Common myeloid progenitor, CD34-positive (primary cell): ENCODE measurements around the gene OR56A4.

Experiments used
- CTCF ChIA-PET: fragments of 350-600 bp; sonication (Branson Sonifier 250); formaldehyde crosslinking; loops from one replicate; lab custom pipeline; 2021; ENCODE audit warnings: antibody characterized with exemption; lab: Charles Lee
- POLR2A ChIA-PET: fragments of 350-600 bp; sonication (Branson Sonifier 250); formaldehyde crosslinking; loops from one replicate; lab custom pipeline; 2021; ENCODE audit warnings: antibody characterized with exemption; lab: Charles Lee
- DNase-seq, 3 donors: peaks; one replicate each; pipeline versions ENCODE4 v3.0.0 to v3.0.0-alpha.2; 2013
- H3K27ac ChIP-seq, 2 experiments: 1 replicate in 1 of 2; 2 replicates in 1 of 2; pipeline ENCODE4 v1.7.0; 2013; ENCODE audit warnings: inconsistent platforms in 2 of 2, low read length in 2 of 2, mild to moderate bottlenecking in 2 of 2, low read depth in 1 of 2, moderate library complexity in 1 of 2; ENCODE audit not compliant: severe bottlenecking in 2 of 2, insufficient read depth in 1 of 2, poor library complexity in 1 of 2
- H3K27me3 ChIP-seq, 5 experiments: replicated peaks in 2 of 5; 1 replicate in 3 of 5; 2 replicates in 2 of 5; pipeline versions ENCODE4 v1.6.1 to v1.7.0; 2013; ENCODE audit warnings: low read length in 4 of 5, mild to moderate bottlenecking in 2 of 5, moderate library complexity in 2 of 5, inconsistent platforms in 1 of 5; ENCODE audit not compliant: insufficient read depth in 5 of 5, control insufficient read depth in 4 of 5
- H3K36me3 ChIP-seq, 4 experiments: 1 replicate in 2 of 4; 2 replicates in 2 of 4; pipeline versions ENCODE4 v1.6.1 to v1.7.0; 2013; ENCODE audit warnings: low read length in 3 of 4, control low read depth in 1 of 4, mild to moderate bottlenecking in 1 of 4; ENCODE audit not compliant: control insufficient read depth in 4 of 4, insufficient read depth in 4 of 4
- H3K4me1 ChIP-seq, 4 experiments: 1 replicate in 3 of 4; 2 replicates in 1 of 4; pipeline versions ENCODE4 v1.6.1 to v1.7.1; 2013; ENCODE audit warnings: low read length in 3 of 4, mild to moderate bottlenecking in 3 of 4, control low read depth in 1 of 4, inconsistent platforms in 1 of 4, moderate library complexity in 1 of 4; ENCODE audit not compliant: control insufficient read depth in 4 of 4, insufficient read depth in 4 of 4; ENCODE audit errors: control extremely low read depth in 1 of 4
- H3K4me3 ChIP-seq, 7 experiments: 1 replicate in 4 of 7; 2 replicates in 3 of 7; pipeline versions ENCODE4 v1.5.1 to v1.7.0; 2013; ENCODE audit warnings: mild to moderate bottlenecking in 7 of 7, low read length in 6 of 7, moderate library complexity in 6 of 7, inconsistent platforms in 2 of 7, low read depth in 2 of 7, control low read depth in 1 of 7; ENCODE audit not compliant: insufficient read depth in 4 of 7, control insufficient read depth in 1 of 7; ENCODE audit errors: extremely low read depth in 1 of 7
- H3K9me3 ChIP-seq, 5 experiments: 1 replicate in 4 of 5; 2 replicates in 1 of 5; pipeline versions ENCODE4 v1.6.1 to v1.7.1; 2013; ENCODE audit warnings: low read length in 4 of 5, mild to moderate bottlenecking in 2 of 5, inconsistent platforms in 1 of 5, low read depth in 1 of 5, moderate library complexity in 1 of 5; ENCODE audit not compliant: control insufficient read depth in 4 of 5, insufficient read depth in 2 of 5; ENCODE audit errors: control extremely low read depth in 1 of 5
- WGBS: methylation state at CpG from one replicate; pipeline ENCODE4 v1.1.5; 2013; ENCODE audit not compliant: insufficient coverage; 5-methylcytosine and 5-hydroxymethylcytosine counted together

OR56A4 gene

DNA sequence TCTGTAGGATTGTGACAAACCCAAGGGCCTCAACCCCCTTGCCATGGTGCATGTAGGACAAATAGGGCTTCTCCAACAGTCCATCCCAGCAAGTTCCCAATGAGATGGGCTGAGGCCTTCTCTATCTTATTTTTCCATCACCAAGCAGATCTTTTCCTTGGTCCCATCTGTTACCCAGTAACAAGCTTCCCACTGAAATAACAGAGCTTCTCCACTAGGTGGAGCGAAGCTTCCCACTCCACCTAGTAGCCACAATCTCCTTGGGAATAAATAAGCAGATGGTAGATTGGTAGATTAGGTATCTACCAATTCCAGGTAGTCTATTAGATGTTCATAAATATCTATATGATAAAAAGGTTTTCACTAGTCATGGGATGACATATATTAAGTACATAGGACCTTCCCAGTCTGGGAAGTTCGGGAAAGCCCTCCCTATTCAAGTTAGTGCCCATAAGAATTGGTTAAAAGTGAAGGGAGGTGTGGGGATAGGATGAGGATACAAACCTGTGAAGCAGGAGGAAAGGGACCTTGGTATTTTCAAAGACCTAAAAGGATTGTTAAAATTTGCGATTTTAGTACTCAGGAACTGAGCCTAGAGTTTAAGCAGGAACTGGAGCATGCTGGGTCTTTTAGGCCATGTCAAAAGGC lies 14.0 kb downstream of the OR56A4 start:
- H3K27me3 ChIP-seq, result peaks cover 0 to 11% (median 2%) of the 10 kb centered on the region in 5 experiments
- H3K27ac ChIP-seq, result no peak overlapping the region
- no peak overlapping the region for H3K4me3 ChIP-seq
- WGBS, result 100% methylated on average over 2 of the region's 3 CpGs
- H3K4me1 ChIP-seq, result no peaks in the 10 kb centered on the region
- CTCF ChIA-PET, result interaction anchor here (1.0 to 1.4 kb wide), 2 partner anchors 20 to 362 kb away, joined by 4 read pairs; no protein-coding TSS in a partner anchor
- POLR2A ChIA-PET, result no interaction called here
- H3K9me3 ChIP-seq, result no peaks in the 10 kb centered on the region
- H3K36me3 ChIP-seq, result no peaks in the 10 kb centered on the region
- peak in 2 of 3 donors; percentile 13 to 19 for DNase-seq

DNA sequence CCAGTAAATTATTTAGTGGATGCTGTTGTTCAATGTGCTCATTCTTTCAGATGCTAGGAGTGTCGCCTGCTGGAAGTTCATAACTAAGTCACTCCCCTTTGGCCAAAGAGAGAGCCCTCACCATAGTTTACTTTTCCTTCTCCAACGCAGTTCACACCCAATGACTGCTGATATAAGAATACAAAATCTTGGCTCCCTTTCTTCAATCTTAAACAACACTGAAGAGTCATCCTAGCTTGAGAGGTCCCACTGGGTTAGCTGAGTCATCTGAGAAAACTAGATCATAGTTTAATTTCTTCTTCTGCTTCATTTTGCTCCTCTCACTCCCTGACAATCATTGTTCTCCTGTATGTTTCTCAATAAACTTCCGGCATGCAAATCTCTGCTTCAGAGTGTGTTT lies 14.6 kb downstream of the OR56A4 start:
- H3K27me3 ChIP-seq, result peaks cover 0 to 11% (median 2%) of the 10 kb centered on the region in 5 experiments
- ChIA-PET CTCF (interaction anchor here (1.0 to 1.4 kb wide), 2 partner anchors 20 to 363 kb away, joined by 4 read pairs; no protein-coding TSS in a partner anchor), POLR2A (no interaction called here)
- no peaks in the 10 kb centered on the region for H3K4me1 ChIP-seq
- no peak overlapping the region for H3K27ac ChIP-seq
- H3K36me3 ChIP-seq, result no peaks in the 10 kb centered on the region
- H3K4me3 ChIP-seq, result no peak overlapping the region
- WGBS, result 92% methylated on average over 2 of the region's 3 CpGs
- no peaks in the 10 kb centered on the region for H3K9me3 ChIP-seq
- no peak for DNase-seq

DNA sequence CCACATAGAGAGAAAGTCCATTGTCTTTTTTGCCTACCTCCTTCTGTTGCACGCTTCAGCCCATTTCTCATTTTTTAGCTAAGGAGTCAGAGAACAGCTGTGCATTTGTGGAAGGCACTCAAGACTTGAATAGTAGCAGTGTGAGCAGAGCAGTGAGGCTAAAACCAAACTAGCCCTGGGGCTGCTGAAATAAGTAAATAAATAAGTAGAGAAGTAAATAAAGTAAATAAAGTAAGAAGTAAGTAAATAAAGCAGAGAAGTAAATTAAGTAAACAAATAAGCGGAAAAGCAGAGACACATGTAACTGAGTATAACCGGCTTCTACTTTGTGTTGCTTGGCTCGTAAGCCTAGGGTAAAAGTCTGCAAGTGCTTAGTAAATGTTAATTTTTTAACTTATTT lies 17.5 kb downstream of the OR56A4 start:
- Histone ChIP-seq H3K9me3 (peaks cover 0 to 2% (median 0%) of the 10 kb centered on the region in 5 experiments), H3K4me1 (no peaks in the 10 kb centered on the region), H3K27me3 (peaks cover 0 to 11% (median 2%) of the 10 kb centered on the region in 5 experiments), H3K4me3 (no peak overlapping the region), H3K27ac (no peak overlapping the region), H3K36me3 (no peaks in the 10 kb centered on the region)
- no peak for DNase-seq
- CTCF ChIA-PET, result no interaction called here
- 92% methylated on average over 2 of the region's 4 CpGs for WGBS
- POLR2A ChIA-PET, result no interaction called here

DNA sequence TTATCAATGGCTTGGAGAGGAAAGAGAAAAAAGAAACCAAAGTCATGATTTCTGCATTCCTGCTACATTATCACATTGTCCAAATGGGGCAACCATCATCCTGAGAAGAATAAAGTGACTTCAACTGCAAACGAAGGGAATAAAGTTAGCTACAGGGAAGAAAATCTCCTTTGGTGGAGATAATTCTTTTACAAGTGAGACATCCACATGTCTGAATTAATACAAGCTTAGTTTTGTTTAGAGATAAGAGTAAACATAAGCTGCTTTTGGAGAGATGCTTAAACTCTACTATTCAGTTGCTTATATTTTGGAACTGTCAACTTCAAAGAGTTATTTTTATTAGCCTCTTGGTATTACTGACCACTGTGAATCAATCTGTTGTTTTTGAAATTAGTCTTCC lies 19.9 kb downstream of the OR56A4 start, which contains the start of gene OR52L1:
OR52L1 (minus strand) TSS at position 101 of the 400 bp plus-strand sequence; CDS start at position 46, 55 bp downstream.
- DNase-seq, result no peak
- CTCF ChIA-PET, result no interaction called here
- no CpG with 5 or more reads among the region's 1 CpG for WGBS
- POLR2A ChIA-PET, result no interaction called here
- Histone ChIP-seq H3K27me3 (peaks cover 0 to 11% (median 3%) of the 10 kb centered on the region in 5 experiments), H3K27ac (no peak within 1 kb of the TSS), H3K4me1 (no peaks in the 10 kb centered on the region), H3K4me3 (no peak within 1 kb of the TSS), H3K9me3 (peaks cover 0 to 5% (median 2%) of the 10 kb centered on the region in 5 experiments), H3K36me3 (no peaks in the 10 kb centered on the region)

DNA sequence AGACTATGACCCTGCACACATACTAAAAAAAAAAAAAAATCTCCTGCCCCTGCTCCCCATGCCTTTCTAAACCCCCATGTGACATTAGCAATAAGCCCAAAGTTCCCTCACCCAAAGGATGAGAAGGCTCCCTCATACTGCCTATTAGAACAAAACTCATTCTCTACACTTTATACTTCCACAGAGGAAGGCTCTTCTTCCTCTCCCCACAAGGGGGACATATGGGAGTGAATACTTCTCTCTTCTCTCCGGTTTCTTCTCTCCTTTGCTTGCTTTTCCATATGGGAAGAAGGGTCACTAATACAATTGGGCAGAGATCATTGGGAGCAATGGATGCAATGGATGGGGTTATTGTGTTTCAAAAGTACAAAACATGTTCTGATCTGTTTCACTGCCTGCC lies 23.3 kb downstream of the OR56A4 start:
- POLR2A ChIA-PET, result no interaction called here
- H3K36me3 ChIP-seq, result no peaks in the 10 kb centered on the region
- WGBS, result no CpG with 5 or more reads among the region's 1 CpG
- H3K4me3 ChIP-seq, result no peak overlapping the region
- peaks cover 0 to 4% (median 1%) of the 10 kb centered on the region in 5 experiments for H3K27me3 ChIP-seq
- CTCF ChIA-PET, result no interaction called here
- H3K27ac ChIP-seq, result no peak overlapping the region
- H3K9me3 ChIP-seq, result peaks cover 0 to 22% (median 6%) of the 10 kb centered on the region in 5 experiments
- DNase-seq, result no peak
- no peaks in the 10 kb centered on the region for H3K4me1 ChIP-seq

GRCh38 chr11:5973530-5973929 lies 33.2 kb downstream of the OR56A4 start:
- no peak overlapping the region for H3K4me3 ChIP-seq
- POLR2A ChIA-PET, result no interaction called here
- peaks cover 0 to 2% (median 0%) of the 10 kb centered on the region in 5 experiments for H3K9me3 ChIP-seq
- no peaks in the 10 kb centered on the region for H3K4me1 ChIP-seq
- no peak for DNase-seq
- peaks cover 0 to 2% (median 0%) of the 10 kb centered on the region in 5 experiments for H3K27me3 ChIP-seq
- H3K36me3 ChIP-seq, result no peaks in the 10 kb centered on the region
- no CpG with 5 or more reads among the region's 1 CpG for WGBS
- no peak overlapping the region for H3K27ac ChIP-seq
- CTCF ChIA-PET, result no interaction called here

- no peak for DNase-seq
Observed at GRCh38 chr11:5968394-5968793, 38.4 kb downstream of the OR56A4 start, which contains the start of gene OR56A5. Gene OR56A5, minus strand, starts transcription at chr11:5968494. Its CDS starts 0 bp downstream, at chr11:5968494.

More at GRCh38 chr11:5968394-5968793, 38.4 kb downstream of the OR56A4 start, which contains the start of gene OR56A5:
- Histone ChIP-seq H3K9me3 (peaks cover 0 to 8% (median 0%) of the 10 kb centered on the region in 5 experiments), H3K4me3 (no peak within 1 kb of the TSS), H3K27me3 (peaks cover 0 to 2% (median 0%) of the 10 kb centered on the region in 5 experiments), H3K27ac (no peak within 1 kb of the TSS), H3K36me3 (no peaks in the 10 kb centered on the region), H3K4me1 (no peaks in the 10 kb centered on the region)
- POLR2A ChIA-PET, result no interaction called here
- CTCF ChIA-PET, result no interaction called here
